Measurements from ENCODE around the gene PPM1A.

PPM1A gene

DNA sequence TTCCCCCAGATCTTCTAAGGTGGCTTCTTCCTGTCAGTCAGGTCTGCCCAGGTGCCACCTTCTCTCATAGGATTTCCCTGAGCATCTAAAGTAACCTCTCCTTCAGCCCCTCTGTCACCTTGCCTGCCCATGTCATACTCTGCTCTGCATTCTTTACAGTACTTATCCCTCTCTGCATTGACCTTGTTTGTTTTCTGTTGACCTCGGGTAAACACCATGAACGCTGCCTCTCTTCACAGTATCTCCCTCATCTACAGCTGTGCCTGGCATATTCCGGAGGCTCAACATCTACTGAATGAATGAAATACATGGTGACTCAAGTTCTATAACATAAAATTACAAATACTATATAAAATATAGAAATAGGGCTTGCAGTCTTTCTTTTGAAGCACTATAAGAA is 10.1 kb upstream of the PPM1A start:
- FAIRE-seq (no peak), DNase-seq (ENCODE audit: insufficient read length, low spot score) (no peak)
- TF ChIP-seq, protein P1, sequence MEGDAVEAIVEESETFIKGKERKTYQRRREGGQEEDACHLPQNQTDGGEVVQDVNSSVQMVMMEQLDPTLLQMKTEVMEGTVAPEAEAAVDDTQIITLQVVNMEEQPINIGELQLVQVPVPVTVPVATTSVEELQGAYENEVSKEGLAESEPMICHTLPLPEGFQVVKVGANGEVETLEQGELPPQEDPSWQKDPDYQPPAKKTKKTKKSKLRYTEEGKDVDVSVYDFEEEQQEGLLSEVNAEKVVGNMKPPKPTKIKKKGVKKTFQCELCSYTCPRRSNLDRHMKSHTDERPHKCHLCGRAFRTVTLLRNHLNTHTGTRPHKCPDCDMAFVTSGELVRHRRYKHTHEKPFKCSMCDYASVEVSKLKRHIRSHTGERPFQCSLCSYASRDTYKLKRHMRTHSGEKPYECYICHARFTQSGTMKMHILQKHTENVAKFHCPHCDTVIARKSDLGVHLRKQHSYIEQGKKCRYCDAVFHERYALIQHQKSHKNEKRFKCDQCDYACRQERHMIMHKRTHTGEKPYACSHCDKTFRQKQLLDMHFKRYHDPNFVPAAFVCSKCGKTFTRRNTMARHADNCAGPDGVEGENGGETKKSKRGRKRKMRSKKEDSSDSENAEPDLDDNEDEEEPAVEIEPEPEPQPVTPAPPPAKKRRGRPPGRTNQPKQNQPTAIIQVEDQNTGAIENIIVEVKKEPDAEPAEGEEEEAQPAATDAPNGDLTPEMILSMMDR (IDR thresholded peaks at IDR 0.05; ENCODE audit: insufficient read depth, missing control alignments), result no peak

DNA sequence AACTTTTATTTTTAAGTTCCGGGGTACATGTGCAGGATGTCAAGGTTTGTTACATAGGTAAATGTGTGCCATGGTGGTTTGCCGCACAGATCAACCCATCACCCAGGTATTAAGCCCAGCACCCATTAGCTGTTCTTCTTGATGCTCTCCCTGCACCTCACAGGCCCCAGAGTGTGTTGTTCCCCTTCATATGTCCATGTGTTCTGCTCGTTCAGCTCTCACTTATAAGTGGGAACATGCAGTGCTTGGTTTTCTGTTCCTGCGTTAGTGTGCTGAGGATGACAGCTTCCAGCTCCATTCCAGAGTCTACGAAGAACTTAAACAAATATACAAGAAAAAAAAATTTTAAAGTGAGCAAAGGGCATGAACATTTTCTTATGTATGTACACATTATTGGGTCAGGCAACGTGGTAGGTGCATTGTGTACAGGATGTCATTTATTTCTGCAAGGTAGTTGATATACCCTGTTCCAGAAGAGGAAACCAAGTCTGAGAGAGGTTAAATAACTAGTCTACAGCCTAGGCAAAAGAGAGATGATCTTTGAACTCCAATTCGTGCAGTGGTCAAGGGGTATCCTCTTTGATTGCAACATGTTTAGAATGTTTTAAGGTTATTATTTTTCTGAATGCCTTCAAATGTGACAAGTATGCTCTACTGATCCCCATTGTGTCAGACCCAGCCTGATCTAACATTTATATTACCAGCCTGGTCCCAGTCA is 8.7 kb upstream of the PPM1A start:
- TF ChIP-seq, protein P1 (IDR thresholded peaks at IDR 0.05; ENCODE audit: insufficient read depth, missing control alignments), result no peak
- FAIRE-seq (no peak), DNase-seq (ENCODE audit: insufficient read length, low spot score) (no peak)

DNA sequence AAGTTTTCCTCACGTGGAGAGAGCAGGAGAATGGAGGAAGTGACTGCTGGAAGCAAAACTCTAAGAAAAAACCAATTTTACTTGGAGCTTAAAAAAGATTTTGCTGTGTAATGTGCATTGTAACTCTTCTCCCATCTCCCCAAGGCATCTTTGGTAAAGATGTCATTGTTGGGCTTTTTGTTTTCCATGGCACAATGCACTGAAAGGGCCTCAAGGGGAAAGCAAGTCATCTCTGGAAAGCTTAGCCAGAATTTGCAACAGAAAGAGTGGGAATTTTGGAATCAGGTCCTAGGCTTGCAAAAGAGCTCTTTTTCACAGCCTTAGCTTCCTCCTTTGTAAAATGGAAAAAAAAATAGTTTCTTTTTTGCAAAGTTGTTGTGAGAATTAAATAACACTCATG is 7.9 kb upstream of the PPM1A start:
- FAIRE-seq (no peak), DNase-seq (ENCODE audit: insufficient read length, low spot score) (no peak)
- TF ChIP-seq, protein P1 (IDR thresholded peaks at IDR 0.05; ENCODE audit: insufficient read depth, missing control alignments), result no peak

DNA sequence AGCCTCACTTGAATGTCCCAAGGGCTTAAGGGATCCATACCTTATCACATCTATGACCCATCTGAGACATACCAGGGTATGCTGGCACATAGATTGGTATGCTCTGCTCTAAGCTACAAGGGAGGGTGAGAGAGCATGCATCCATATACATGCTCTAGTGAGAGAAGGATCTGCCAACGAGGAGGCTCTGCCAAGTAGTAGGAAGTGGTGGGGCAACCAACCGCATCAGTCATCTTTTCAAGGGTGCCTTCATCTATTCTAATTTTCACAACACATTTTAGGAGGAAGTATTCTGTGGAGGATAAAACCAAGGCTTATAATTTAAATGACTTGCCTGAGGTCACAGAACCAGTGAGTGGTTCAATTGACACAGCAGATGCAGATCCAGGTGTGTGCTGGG is 6.6 kb upstream of the PPM1A start:
- TF ChIP-seq, protein P1 (IDR thresholded peaks at IDR 0.05; ENCODE audit: insufficient read depth, missing control alignments), result no peak
- FAIRE-seq (no peak), DNase-seq (ENCODE audit: insufficient read length, low spot score) (no peak)

DNA sequence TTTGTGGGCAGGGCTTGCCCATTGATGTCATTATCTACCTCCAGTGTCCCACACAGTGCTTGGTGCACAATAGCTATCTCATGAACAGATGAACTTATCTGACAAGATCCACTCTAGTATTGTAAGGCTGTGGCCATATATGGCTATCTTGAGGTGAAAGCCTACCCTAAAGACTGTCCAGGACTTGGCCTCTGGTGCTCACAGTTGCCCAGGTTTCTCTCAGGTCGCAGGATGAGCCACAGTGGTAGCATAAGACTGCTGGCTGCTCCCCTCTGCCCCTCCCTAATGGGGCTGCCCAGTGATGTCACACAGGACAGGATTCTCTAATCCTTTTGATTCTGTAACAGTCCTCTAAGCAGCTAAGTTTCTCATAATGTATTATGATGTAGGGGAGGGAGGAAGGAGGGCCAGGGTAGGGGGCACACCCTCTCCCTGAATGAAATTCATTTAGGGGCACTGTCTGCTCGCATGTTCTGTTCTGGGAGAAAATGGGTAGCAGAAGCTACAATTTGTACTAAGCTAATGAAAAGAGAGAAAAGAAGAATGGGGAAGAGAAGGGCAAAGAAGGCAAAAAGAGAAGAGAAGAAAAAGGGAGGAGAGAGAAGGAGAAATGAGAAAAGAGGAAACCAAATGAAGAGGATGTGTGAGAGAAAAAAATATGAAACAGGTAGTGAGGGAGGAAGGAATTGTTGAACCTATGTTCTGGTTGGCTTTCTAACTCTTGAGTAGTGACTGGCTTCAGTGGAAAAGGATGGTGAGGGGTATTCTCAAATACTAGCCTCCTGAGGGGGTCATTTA is 3.4 kb upstream of the PPM1A start:
- TF ChIP-seq, protein P1 (IDR thresholded peaks at IDR 0.05; ENCODE audit: insufficient read depth, missing control alignments), result no peak
- DNase-seq (ENCODE audit: insufficient read length, low spot score) (no peak), FAIRE-seq (no peak)

DNA sequence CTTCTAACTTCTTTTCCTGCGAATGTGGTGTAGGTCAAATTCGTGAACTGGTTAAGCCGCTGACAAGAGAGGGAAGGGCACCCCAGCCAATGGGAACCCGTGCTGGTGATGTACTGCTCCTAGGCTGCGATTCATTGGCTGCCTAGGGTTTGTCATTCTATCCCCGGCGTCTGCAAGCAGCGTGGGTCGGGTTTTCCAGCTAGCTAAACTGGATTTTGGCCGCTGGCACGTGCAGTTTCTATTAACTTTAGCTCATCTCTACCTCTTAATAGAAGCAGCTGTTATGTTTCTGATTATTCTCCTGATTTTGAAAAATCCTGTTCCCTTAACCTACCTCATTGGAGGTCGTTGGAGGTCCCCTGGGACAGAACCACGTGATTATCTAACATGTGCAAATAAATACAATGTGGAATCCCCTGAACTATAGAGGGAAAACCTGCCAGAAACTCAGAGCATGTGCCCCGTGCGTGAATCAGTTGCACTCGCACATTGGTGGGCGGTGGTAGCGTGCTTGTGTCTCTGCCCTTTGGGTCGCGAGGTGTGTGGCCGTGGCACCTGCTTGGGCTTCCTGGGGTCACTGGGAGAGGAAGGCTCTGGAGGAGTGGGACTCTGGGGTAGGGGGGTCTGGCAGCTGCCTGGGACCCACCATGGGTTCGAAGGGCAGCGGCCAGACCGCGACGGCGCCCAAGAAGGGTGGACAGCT is 876 bp upstream of the PPM1A start:
- peak; percentile 74 for FAIRE-seq
- peak; percentile 39 for DNase-seq (ENCODE audit: insufficient read length, low spot score)
- TF ChIP-seq, protein P1 (IDR thresholded peaks at IDR 0.05; ENCODE audit: insufficient read depth, missing control alignments), result no peak

All from D721Med (cell line).